Vagina (tissue), 2 donors: ENCODE data around the gene ZSCAN9.

Experiments
- POLR2A ChIP-seq, 2 donors: fragments of 450-650 bp; IDR thresholded peaks; one replicate each; pipeline ENCODE4 v1.6.1; 2017; ENCODE audit warnings: antibody characterized with exemption in 2 of 2, mild to moderate bottlenecking in 2 of 2, moderate library complexity in 2 of 2
- POLR2AphosphoS5 ChIP-seq, 2 donors: sonication (generic); formaldehyde crosslinking; IDR thresholded peaks; one replicate each; pipeline ENCODE4 v1.9.0; 2017; ENCODE audit warnings: antibody characterized with exemption in 2 of 2, mild to moderate bottlenecking in 2 of 2, low read depth in 1 of 2; ENCODE audit not compliant: insufficient read depth in 1 of 2
- TF ChIP-seq, protein P1 (sequence below), 3 experiments: fragments of 450-650 bp in 2 of 3; fragments of 200-600 bp in 1 of 3; sonication (generic) in 1 of 3; IDR thresholded peaks; one replicate each; pipeline ENCODE4 v1.5.1; 2017 to 2019; ENCODE audit warnings: antibody characterized with exemption in 3 of 3, mild to moderate bottlenecking in 2 of 3, moderate library complexity in 2 of 3

DNA sequence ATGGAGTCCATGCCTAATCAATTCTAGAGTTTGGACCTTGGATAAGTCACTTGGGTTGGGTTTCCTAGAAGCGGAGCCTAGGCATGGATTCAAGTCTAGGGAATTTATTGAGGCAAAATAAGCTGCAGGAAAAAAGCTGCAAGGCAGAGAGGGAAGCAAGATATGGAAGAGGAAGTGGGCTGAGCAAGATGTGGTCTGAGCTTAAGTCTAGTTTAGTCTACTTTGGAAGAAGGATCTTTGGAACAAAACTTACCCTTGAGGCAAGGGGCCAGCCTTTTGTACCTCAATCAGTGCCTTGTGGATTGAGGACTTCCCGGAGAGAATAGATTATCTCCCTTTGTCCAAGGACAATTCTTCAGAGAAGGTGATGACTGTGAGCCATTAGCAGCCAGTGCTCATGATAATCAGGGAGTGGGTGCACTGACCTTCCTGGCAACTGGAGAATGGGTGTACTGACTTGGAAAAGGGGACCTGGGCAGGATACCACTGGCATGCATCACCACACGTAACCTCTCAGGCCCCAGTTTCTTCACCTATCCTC, 10.9 kb downstream of the ZSCAN9 start:
- TF ChIP-seq, protein P1, sequence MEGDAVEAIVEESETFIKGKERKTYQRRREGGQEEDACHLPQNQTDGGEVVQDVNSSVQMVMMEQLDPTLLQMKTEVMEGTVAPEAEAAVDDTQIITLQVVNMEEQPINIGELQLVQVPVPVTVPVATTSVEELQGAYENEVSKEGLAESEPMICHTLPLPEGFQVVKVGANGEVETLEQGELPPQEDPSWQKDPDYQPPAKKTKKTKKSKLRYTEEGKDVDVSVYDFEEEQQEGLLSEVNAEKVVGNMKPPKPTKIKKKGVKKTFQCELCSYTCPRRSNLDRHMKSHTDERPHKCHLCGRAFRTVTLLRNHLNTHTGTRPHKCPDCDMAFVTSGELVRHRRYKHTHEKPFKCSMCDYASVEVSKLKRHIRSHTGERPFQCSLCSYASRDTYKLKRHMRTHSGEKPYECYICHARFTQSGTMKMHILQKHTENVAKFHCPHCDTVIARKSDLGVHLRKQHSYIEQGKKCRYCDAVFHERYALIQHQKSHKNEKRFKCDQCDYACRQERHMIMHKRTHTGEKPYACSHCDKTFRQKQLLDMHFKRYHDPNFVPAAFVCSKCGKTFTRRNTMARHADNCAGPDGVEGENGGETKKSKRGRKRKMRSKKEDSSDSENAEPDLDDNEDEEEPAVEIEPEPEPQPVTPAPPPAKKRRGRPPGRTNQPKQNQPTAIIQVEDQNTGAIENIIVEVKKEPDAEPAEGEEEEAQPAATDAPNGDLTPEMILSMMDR (IDR thresholded peaks at IDR 0.05): no peak
- TF ChIP-seq POLR2A (IDR thresholded peaks at IDR 0.05) (no peak), POLR2AphosphoS5 (IDR thresholded peaks at IDR 0.05; ENCODE audit: insufficient read depth in 1 of 2, low read depth in 1 of 2) (no peak)
